Neural cell (in vitro differentiated cells): ENCODE results near the gene FABP6. TPM values are rescaled to one million over a fixed set of nuclear protein-coding genes. Genes with fewer than 3 reads are reported as not detected.

Experiments used
- H2AFZ ChIP-seq: fragments of 200-600, 300-800 bp; sonication (generic), shearing (Covaris generic); 2 replicates; pipeline ENCODE4 v1.6.0; 2014; ENCODE audit warnings: low read depth, mild to moderate bottlenecking, antibody characterized with exemption, low read length, moderate library complexity
- H3F3A ChIP-seq: fragments of 200-600 bp; shearing (Covaris generic); 2 replicates; pipeline ENCODE4 v1.6.1; 2016; ENCODE audit warnings: mild to moderate bottlenecking, moderate library complexity, mixed read lengths, antibody characterized with exemption, low read length; ENCODE audit not compliant: insufficient read depth, poor library complexity, severe bottlenecking
- H3K27ac ChIP-seq: fragments of 200-600, 300-800 bp; sonication (generic), shearing (Covaris generic); 2 replicates; pipeline ENCODE4 v1.5.1; 2014; ENCODE audit warnings: mild to moderate bottlenecking, low read length, moderate library complexity
- H3K27me3 ChIP-seq: fragments of 300-800, 200-600 bp; sonication (generic), shearing (Covaris generic); 2 replicates; pipeline ENCODE4 v1.6.0; 2014; ENCODE audit warnings: mild to moderate bottlenecking, low read depth, low read length, moderate library complexity; ENCODE audit not compliant: insufficient read depth
- H3K36me3 ChIP-seq: fragments of 300-800, 200-600 bp; sonication (generic), shearing (Covaris generic); 2 replicates; pipeline ENCODE4 v1.5.1; 2014; ENCODE audit warnings: mild to moderate bottlenecking, antibody characterized with exemption, low read length, moderate library complexity; ENCODE audit not compliant: insufficient read depth
- H3K4me2 ChIP-seq: fragments of 300-800, 200-600 bp; sonication (generic), shearing (Covaris generic); 2 replicates; pipeline ENCODE4 v1.6.0; 2014; ENCODE audit warnings: mild to moderate bottlenecking, low read length
- H3K4me3 ChIP-seq: fragments of 300-800, 200-600 bp; sonication (generic), shearing (Covaris generic); 2 replicates; pipeline ENCODE4 v1.5.1; 2014; ENCODE audit warnings: mild to moderate bottlenecking, low read length, moderate library complexity
- H3K79me2 ChIP-seq: fragments of 200-600 bp; shearing (Covaris generic); replicated peaks from 2 replicates; pipeline ENCODE4 v1.6.0; 2014; ENCODE audit warnings: mild to moderate bottlenecking, low read length, moderate library complexity; ENCODE audit not compliant: insufficient read depth
- H3K9ac ChIP-seq: fragments of 300-800, 200-600 bp; sonication (generic), shearing (Covaris generic); 2 replicates; pipeline ENCODE4 v1.6.1; 2016; ENCODE audit warnings: mild to moderate bottlenecking, low read length, mixed read lengths
- H3K9me2 ChIP-seq: fragments of 200-600 bp; shearing (Covaris generic); 2 replicates; pipeline ENCODE4 v1.6.1; 2016; ENCODE audit warnings: mild to moderate bottlenecking, low read length, mixed read lengths; ENCODE audit not compliant: insufficient read depth
- H3K9me3 ChIP-seq: fragments of 200-600, 300-800 bp; sonication (generic), shearing (Covaris generic); 2 replicates; pipeline ENCODE4 v1.6.1; 2016; ENCODE audit warnings: mild to moderate bottlenecking, mixed run types, low read length, moderate library complexity, mixed read lengths
- H4K20me1 ChIP-seq: fragments of 200-600 bp; shearing (Covaris generic); 2 replicates; pipeline ENCODE4 v1.6.1; 2016; ENCODE audit warnings: mild to moderate bottlenecking, mixed run types; ENCODE audit not compliant: insufficient read depth
- CTCF ChIP-seq: fragments of 450-650 bp; IDR thresholded peaks from 2 replicates; pipeline ENCODE4 v1.5.1; 2014; ENCODE audit warnings: antibody characterized with exemption, mild to moderate bottlenecking, moderate library complexity; ENCODE audit not compliant: poor library complexity, severe bottlenecking
- EP300 ChIP-seq: fragments of 450-650 bp; conservative IDR thresholded peaks from 2 replicates; pipeline ENCODE4 v1.6.1; 2014; ENCODE audit warnings: antibody characterized with exemption, mild to moderate bottlenecking, moderate library complexity; ENCODE audit not compliant: poor library complexity, severe bottlenecking
- EZH2 ChIP-seq: fragments of 200-600, 300-800 bp; shearing (Covaris generic), sonication (generic); IDR thresholded peaks from 2 replicates; pipeline ENCODE4 v1.6.1; 2014; ENCODE audit warnings: antibody characterized with exemption, low read length, borderline replicate concordance, mild to moderate bottlenecking; ENCODE audit not compliant: insufficient read depth, poor library complexity, severe bottlenecking
- MXI1 ChIP-seq: fragments of 450-650 bp; conservative IDR thresholded peaks from 2 replicates; pipeline ENCODE4 v1.6.1; 2014; ENCODE audit warnings: antibody characterized with exemption, mild to moderate bottlenecking; ENCODE audit not compliant: poor library complexity, severe bottlenecking
- POLR2AphosphoS5 ChIP-seq: IDR thresholded peaks from 2 replicates; pipeline ENCODE4 v1.6.1; 2012
- RAD21 ChIP-seq: fragments of 450-650 bp; conservative IDR thresholded peaks from 2 replicates; pipeline ENCODE4 v1.6.1; 2014; ENCODE audit warnings: antibody characterized with exemption, mild to moderate bottlenecking, moderate library complexity
- REST ChIP-seq: IDR thresholded peaks from 2 replicates; pipeline ENCODE4 v1.6.1; 2012; ENCODE audit warnings: borderline replicate concordance
- SMC3 ChIP-seq: fragments of 450-650 bp; conservative IDR thresholded peaks from 2 replicates; pipeline ENCODE4 v1.6.1; 2014; ENCODE audit warnings: antibody characterized with exemption, mild to moderate bottlenecking, moderate library complexity; ENCODE audit not compliant: poor library complexity
- TAF1 ChIP-seq: IDR thresholded peaks from 2 replicates; pipeline ENCODE4 v1.6.1; 2012; ENCODE audit warnings: low read depth
- polyA plus RNA-seq: library from polyadenylated mRNA; depleted of rRNA; stranded (reverse); fragments of >200 nt; gene quantifications from 2 replicates; pipeline ENCODE4 v1.2.3, GENCODE V29; 2014

The FABP6 gene
- polyA plus RNA-seq, 1 donor from 2014 or later: 3.6 TPM

GRCh38 chr5:160251406-160252155 lies 22.3 kb downstream of the FABP6 start:
- Histone ChIP-seq H3K27me3 (no peaks in the 10 kb centered on the region), H4K20me1 (no peaks in the 10 kb centered on the region), H3K79me2 (no peaks in the 10 kb centered on the region), H2AFZ (no peak overlapping the region), H3K36me3 (no peaks in the 10 kb centered on the region), H3K4me3 (no peak overlapping the region), H3K4me2 (no peak overlapping the region), H3K27ac (no peak overlapping the region), H3F3A (no peaks in the 10 kb centered on the region), H3K9ac (no peak overlapping the region), H3K9me3 (no peaks in the 10 kb centered on the region), H3K9me2 (no peaks in the 10 kb centered on the region)
- TF ChIP-seq SMC3 (no peak), EP300 (no peak), CTCF (no peak), TAF1 (no peak), EZH2 (no peak), RAD21 (no peak), POLR2AphosphoS5 (no peak), MXI1 (no peak), REST (no peak)

- Histone ChIP-seq H4K20me1 (no peaks in the 10 kb centered on the region), H3K4me3 (no peak overlapping the region), H3K4me2 (no peak overlapping the region), H3K79me2 (no peaks in the 10 kb centered on the region), H3K27ac (no peak overlapping the region), H3K9me3 (no peaks in the 10 kb centered on the region), H3K9me2 (no peaks in the 10 kb centered on the region), H3K27me3 (no peaks in the 10 kb centered on the region), H2AFZ (no peak overlapping the region), H3F3A (no peaks in the 10 kb centered on the region), H3K36me3 (no peaks in the 10 kb centered on the region), H3K9ac (no peak overlapping the region)
- TF ChIP-seq EZH2: no peak
- TF ChIP-seq SMC3: no peak
- no peak for TF ChIP-seq REST
- TF ChIP-seq EP300: no peak
- no peak for TF ChIP-seq POLR2AphosphoS5
- no peak for TF ChIP-seq CTCF
- TF ChIP-seq MXI1: no peak
- no peak for TF ChIP-seq RAD21
- no peak for TF ChIP-seq TAF1
Measured at GRCh38 chr5:160252916-160253315, 23.6 kb downstream of the FABP6 start.
